Measurements from ENCODE around the gene PPP1R15B. TPM values are rescaled to one million over a fixed set of nuclear protein-coding genes. Genes with fewer than 3 reads are reported as not detected.
A peak's percentile ranks its signal among the peaks of the same experiment; 100 is the strongest.

Gene PPP1R15B
- total RNA-seq, 2 experiments from 2014 or later: 72.6 to 79.2 TPM

DNA sequence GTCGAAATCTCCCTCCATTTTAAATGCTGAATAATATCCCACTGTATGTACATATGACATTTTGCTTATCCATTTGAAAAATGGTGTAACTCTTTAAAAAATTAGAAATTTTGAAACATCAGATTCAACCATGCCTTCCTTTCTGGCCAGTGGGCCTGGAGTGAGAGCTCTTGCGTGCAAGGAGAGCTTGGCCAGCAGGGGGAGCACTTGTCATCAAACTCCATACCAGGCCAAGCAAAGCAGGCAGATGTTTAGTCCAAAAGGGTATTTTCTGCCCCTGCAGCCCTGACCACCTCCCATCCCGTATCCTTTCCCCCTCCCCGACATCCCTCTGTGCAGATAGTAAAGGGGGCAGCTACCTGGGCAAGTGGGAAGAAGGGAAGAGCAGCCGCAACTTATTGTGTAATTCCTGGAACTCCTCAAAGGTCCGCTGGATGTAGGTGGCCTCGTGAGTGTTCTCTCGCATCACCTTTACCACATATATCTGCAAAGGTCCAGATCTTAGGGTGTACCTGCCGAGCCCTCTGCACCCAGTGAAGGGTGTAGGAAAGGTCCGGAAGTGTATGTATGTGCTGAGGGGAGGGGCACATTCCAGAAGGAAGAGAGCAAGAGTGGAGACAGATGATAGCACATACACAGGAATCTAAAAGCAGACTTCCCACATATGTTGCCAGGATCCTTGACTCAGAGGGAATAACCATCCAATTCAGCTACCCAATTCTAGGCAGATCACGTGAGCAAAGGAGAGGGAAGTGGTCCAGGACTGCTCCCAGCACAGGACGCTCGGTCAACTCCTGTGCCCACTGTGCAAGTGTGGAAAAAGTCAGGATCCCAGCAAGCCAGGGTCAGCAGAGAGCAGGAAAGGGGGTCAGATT is 19.9 kb upstream of the PPP1R15B start:
- Histone ChIP-seq H3K4me1 (ENCODE audit: insufficient read depth, low read length, poor library complexity, severe bottlenecking) (no peaks in the 10 kb centered on the region), H3K27ac (ENCODE audit: low read depth, low read length, poor library complexity, severe bottlenecking) (no peak overlapping the region), H3K9me3 (ENCODE audit: low read length) (no peaks in the 10 kb centered on the region), H4K20me1 (ENCODE audit: insufficient read depth, low read length) (no peaks in the 10 kb centered on the region), H3K4me3 (ENCODE audit: low read depth, low read length, poor library complexity, severe bottlenecking) (no peak overlapping the region), H2AFZ (ENCODE audit: low read length) (no peak overlapping the region), H3K4me2 (ENCODE audit: low read length) (no peak overlapping the region), H3K9me2 (ENCODE audit: insufficient read depth, low read length) (no peaks in the 10 kb centered on the region), H3K79me2 (ENCODE audit: insufficient read depth, low read depth, low read length) (no peaks in the 10 kb centered on the region), H3K36me3 (ENCODE audit: insufficient read depth, low read length) (peaks cover 6% of the 10 kb centered on the region; the same call in 1 of the 2 replicates)
- DNase-seq (ENCODE audit: low spot score): peak; percentile 82
- no TSS peak for BruUV-seq (replicated peaks)
- TF ChIP-seq, protein P1, sequence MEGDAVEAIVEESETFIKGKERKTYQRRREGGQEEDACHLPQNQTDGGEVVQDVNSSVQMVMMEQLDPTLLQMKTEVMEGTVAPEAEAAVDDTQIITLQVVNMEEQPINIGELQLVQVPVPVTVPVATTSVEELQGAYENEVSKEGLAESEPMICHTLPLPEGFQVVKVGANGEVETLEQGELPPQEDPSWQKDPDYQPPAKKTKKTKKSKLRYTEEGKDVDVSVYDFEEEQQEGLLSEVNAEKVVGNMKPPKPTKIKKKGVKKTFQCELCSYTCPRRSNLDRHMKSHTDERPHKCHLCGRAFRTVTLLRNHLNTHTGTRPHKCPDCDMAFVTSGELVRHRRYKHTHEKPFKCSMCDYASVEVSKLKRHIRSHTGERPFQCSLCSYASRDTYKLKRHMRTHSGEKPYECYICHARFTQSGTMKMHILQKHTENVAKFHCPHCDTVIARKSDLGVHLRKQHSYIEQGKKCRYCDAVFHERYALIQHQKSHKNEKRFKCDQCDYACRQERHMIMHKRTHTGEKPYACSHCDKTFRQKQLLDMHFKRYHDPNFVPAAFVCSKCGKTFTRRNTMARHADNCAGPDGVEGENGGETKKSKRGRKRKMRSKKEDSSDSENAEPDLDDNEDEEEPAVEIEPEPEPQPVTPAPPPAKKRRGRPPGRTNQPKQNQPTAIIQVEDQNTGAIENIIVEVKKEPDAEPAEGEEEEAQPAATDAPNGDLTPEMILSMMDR (conservative IDR thresholded peaks at IDR 0.05; ENCODE audit: low read length): peak; percentile 97
- TF ChIP-seq EZH2phosphoT487 (IDR thresholded peaks at IDR 0.05; ENCODE audit: borderline replicate concordance, low read depth, low read length): no peak
- intact Hi-C loops (cut with micrococcal nuclease; ENCODE audit: unreplicated experiment): loop anchor here (1.0 to 2.0 kb wide), 2 partner anchors 72 to 375 kb away; no protein-coding TSS in a partner anchor
- POLR2A ChIA-PET: interaction anchor here (0.6 to 1.1 kb wide), 4 partner anchors 50 to 230 kb away, joined by 3 to 4 read pairs (median 4); no protein-coding TSS in a partner anchor
- CTCF ChIA-PET (ENCODE audit: unreplicated experiment): interaction anchor here (0.8 to 1.5 kb wide), 4 partner anchors 12 to 72 kb away, joined by 3 to 6 read pairs (median 4); partner anchors contain the start of gene PIK3C2B

DNA sequence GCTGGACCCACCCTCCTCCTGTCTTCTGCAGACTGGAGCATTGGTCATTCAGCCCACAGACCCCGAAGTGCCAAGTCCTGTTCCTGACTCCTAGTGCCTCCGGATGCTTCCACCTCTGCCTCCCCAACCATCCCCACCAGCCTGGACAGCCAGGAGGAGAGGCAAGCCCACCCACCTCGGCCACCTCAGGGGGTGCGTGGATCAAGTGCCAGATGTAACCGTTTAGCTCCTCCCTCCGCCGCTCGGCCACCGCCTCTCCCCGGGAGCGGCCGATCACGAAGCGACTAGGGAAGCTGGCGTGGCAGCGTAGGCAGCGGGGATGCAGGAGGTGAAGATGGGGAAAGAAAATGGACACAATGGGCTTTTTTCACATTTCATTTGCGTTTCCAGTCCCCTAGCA is 18.1 kb upstream of the PPP1R15B start:
- no TSS peak for BruUV-seq (replicated peaks)
- no peaks in the 10 kb centered on the region for H3K4me1 ChIP-seq (ENCODE audit: insufficient read depth, low read length, poor library complexity, severe bottlenecking)
- H4K20me1 ChIP-seq (ENCODE audit: insufficient read depth, low read length): no peaks in the 10 kb centered on the region
- no peak overlapping the region for H3K27ac ChIP-seq (ENCODE audit: low read depth, low read length, poor library complexity, severe bottlenecking)
- H3K4me2 ChIP-seq (ENCODE audit: low read length): no peak overlapping the region
- no peak for DNase-seq (ENCODE audit: low spot score)
- no peaks in the 10 kb centered on the region for H3K9me3 ChIP-seq (ENCODE audit: low read length)
- H3K36me3 ChIP-seq (ENCODE audit: insufficient read depth, low read length): peaks cover 9% of the 10 kb centered on the region
- ChIA-PET POLR2A (interaction anchor here (0.6 kb wide), 1 partner anchor 42 kb away, joined by 4 read pairs; no protein-coding TSS in a partner anchor), CTCF (ENCODE audit: unreplicated experiment) (interaction anchor here (1.5 kb wide), 1 partner anchor 74 kb away, joined by 6 read pairs; no protein-coding TSS in a partner anchor)
- H3K79me2 ChIP-seq (ENCODE audit: insufficient read depth, low read depth, low read length): no peaks in the 10 kb centered on the region
- H3K9me2 ChIP-seq (ENCODE audit: insufficient read depth, low read length): no peaks in the 10 kb centered on the region
- intact Hi-C loops (cut with micrococcal nuclease; ENCODE audit: unreplicated experiment): loop anchor here (2.0 kb wide), 1 partner anchor 377 kb away; no protein-coding TSS in a partner anchor
- no peak overlapping the region for H2AFZ ChIP-seq (ENCODE audit: low read length)
- TF ChIP-seq, protein P1 (conservative IDR thresholded peaks at IDR 0.05; ENCODE audit: low read length): no peak
- no peak for TF ChIP-seq EZH2phosphoT487 (IDR thresholded peaks at IDR 0.05; ENCODE audit: borderline replicate concordance, low read depth, low read length)
- no peak overlapping the region for H3K4me3 ChIP-seq (ENCODE audit: low read depth, low read length, poor library complexity, severe bottlenecking)
